Measurements from ENCODE around the gene RBMS3.
"Not testable (repeated sequence)": the region's sequence is repeated elsewhere in the genome, so short reads cannot be mapped to it uniquely, and the experiment has no call there.

RBMS3 gene

GRCh38 chr3:29493109-29493508 is 212.2 kb downstream of the RBMS3 start:
- DNase-seq = no peak

GRCh38 chr3:29494305-29495036 is 213.6 kb downstream of the RBMS3 start:
- DNase-seq = no peak

GRCh38 chr3:29497282-29497681 is 216.4 kb downstream of the RBMS3 start:
- no peak for DNase-seq

GRCh38 chr3:29502771-29503170 is 221.9 kb downstream of the RBMS3 start:
- no peak for DNase-seq

- no peak for DNase-seq
Measured at GRCh38 chr3:29503314-29503713, 222.4 kb downstream of the RBMS3 start.

- DNase-seq = no peak
Measured at GRCh38 chr3:29503958-29504357, 223.1 kb downstream of the RBMS3 start.

- no peak for DNase-seq
Measured at GRCh38 chr3:29506502-29506901, 225.6 kb downstream of the RBMS3 start.

- no peak for DNase-seq
Measured at GRCh38 chr3:29511701-29512100, 230.8 kb downstream of the RBMS3 start.

GRCh38 chr3:29512641-29513040 is 231.8 kb downstream of the RBMS3 start:
- DNase-seq = no peak

GRCh38 chr3:29513236-29513635 is 232.4 kb downstream of the RBMS3 start:
- no peak for DNase-seq

GRCh38 chr3:29514170-29514569 is 233.3 kb downstream of the RBMS3 start:
- no peak for DNase-seq

- no peak for DNase-seq
Measured at GRCh38 chr3:29514912-29515311, 234.0 kb downstream of the RBMS3 start.

GRCh38 chr3:29515451-29515850 is 234.6 kb downstream of the RBMS3 start:
- no peak for DNase-seq

GRCh38 chr3:29516164-29516563 is 235.3 kb downstream of the RBMS3 start:
- no peak for DNase-seq

GRCh38 chr3:29520764-29521163 is 239.9 kb downstream of the RBMS3 start:
- DNase-seq = no peak

GRCh38 chr3:29521293-29521692 is 240.4 kb downstream of the RBMS3 start:
- DNase-seq = no peak

GRCh38 chr3:29521751-29522150 is 240.9 kb downstream of the RBMS3 start:
- no peak for DNase-seq

GRCh38 chr3:29524433-29524832 is 243.6 kb downstream of the RBMS3 start:
- DNase-seq = not testable (repeated sequence)

- no peak for DNase-seq
Measured at GRCh38 chr3:29525254-29525881, 244.5 kb downstream of the RBMS3 start.

GRCh38 chr3:29527246-29527645 is 246.4 kb downstream of the RBMS3 start:
- DNase-seq = no peak

- DNase-seq = no peak
Measured at GRCh38 chr3:29531644-29532043, 250.8 kb downstream of the RBMS3 start.

GRCh38 chr3:29532473-29532872 is 251.6 kb downstream of the RBMS3 start:
- no peak for DNase-seq

- DNase-seq = no peak
Measured at GRCh38 chr3:29534006-29534405, 253.1 kb downstream of the RBMS3 start.

GRCh38 chr3:29536016-29536758 is 255.3 kb downstream of the RBMS3 start:
- DNase-seq = no peak

All from CD4-positive, alpha-beta T cell treated with Interleukin-17A for 4 hours (primary cell).